DND-41 (cell line): ENCODE data around the gene CCR7.

Experiments used
- EZH2 ChIP-seq: IDR thresholded peaks from 3 replicates; pipeline ENCODE4 v1.6.1; 2012; ENCODE audit warnings: borderline replicate concordance, low read depth, mild to moderate bottlenecking, moderate library complexity, low read length, inconsistent platforms; ENCODE audit not compliant: severe bottlenecking
- TF ChIP-seq, protein P1 (sequence below): IDR thresholded peaks from 2 replicates; pipeline ENCODE4 v1.5.1; 2012; ENCODE audit warnings: borderline replicate concordance, low read length, moderate library complexity, mild to moderate bottlenecking; ENCODE audit not compliant: poor library complexity, severe bottlenecking; ENCODE audit errors: extremely low read depth

DNA sequence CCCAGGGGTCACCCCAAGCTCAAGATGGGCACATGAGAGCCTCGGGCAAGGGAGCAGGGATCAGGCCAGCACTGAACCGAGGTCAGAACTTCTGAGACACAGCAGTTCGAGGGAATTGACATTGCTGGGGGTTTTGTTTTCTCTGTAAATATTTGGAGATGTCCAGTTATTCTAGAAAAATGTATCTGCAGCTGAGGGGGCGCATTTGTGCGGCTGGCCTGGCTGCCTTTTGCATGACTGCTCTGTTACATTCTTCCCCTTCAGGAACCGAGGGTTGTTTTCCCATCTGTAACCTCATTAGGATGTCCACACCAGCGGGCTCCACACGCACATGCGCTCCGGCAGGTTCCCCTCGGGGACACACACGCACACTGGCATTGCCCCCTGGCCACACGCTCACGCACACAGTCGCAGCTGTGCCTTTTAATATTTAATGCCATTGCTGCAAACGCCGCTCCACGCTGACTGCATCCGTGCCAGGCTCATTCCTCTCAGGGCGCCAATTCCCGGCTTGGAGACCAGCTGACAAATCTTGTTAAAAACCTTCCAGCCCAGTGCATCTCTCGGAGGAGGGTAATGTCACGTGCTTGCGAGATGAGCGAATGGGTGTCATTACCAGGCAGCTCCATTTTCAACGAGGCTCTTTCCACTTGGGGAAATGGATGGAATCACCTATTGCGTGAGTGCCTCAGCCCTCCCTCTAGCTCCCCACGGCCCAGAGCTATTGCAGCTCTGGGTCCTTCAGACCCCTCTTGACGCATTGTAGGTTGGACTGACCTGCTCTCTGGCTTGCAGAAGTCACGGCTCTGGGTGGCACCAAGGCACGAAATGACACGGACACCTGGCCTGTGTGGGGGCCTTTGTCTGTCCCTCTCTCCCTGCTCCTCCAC, 13.1 kb downstream of the CCR7 start:
- no peak for TF ChIP-seq EZH2
- TF ChIP-seq, protein P1, sequence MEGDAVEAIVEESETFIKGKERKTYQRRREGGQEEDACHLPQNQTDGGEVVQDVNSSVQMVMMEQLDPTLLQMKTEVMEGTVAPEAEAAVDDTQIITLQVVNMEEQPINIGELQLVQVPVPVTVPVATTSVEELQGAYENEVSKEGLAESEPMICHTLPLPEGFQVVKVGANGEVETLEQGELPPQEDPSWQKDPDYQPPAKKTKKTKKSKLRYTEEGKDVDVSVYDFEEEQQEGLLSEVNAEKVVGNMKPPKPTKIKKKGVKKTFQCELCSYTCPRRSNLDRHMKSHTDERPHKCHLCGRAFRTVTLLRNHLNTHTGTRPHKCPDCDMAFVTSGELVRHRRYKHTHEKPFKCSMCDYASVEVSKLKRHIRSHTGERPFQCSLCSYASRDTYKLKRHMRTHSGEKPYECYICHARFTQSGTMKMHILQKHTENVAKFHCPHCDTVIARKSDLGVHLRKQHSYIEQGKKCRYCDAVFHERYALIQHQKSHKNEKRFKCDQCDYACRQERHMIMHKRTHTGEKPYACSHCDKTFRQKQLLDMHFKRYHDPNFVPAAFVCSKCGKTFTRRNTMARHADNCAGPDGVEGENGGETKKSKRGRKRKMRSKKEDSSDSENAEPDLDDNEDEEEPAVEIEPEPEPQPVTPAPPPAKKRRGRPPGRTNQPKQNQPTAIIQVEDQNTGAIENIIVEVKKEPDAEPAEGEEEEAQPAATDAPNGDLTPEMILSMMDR: no peak
